Left cardiac atrium (tissue), 4 donors: ENCODE measurements around the gene ADTRP. TPM values are rescaled to one million over a fixed set of nuclear protein-coding genes. Genes with fewer than 3 reads are reported as not detected.
"Not testable (repeated sequence)": the region's sequence is repeated elsewhere in the genome, so short reads cannot be mapped to it uniquely, and the experiment has no call there.

ENCODE experiments used
- ATAC-seq, 2 donors: fragments of 200-7000 bp; cut with Tn5 transposase; one replicate each; pipeline ENCODE4 v1.9.1; 2020; ENCODE audit warnings: mild to moderate bottlenecking in 2 of 2, moderate library complexity in 2 of 2
- DNase-seq: peaks from one replicate; pipeline ENCODE4 v3.0.0-alpha.2; 2020
- intact Hi-C, 2 donors: fragments of 100-400 bp; cut with DNase I; formaldehyde crosslinking; loops; one replicate each; pipeline versions ENCODE4 v1.14.1 to v1.15.1; 2022 to 2023
- total RNA-seq, 2 donors: library from RNA; stranded (reverse); fragmentation: NEBNext Ultra II Directional; extraction: Animal tissue kit (Norgen Biotek cat#: 25700); gene quantifications; one replicate each; pipeline ENCODE4 v1.2.1, GENCODE V29; 2021
- donor health status: DM: no; HTN: yes; CAD: no.
- donor health status: DM: no; HTN: yes; CAD: no; lungs with severe emphysema.
- donor health status: DM: yes; HTN: yes; CAD: no.
- donor health status: Dilated cardiomyopathy.

Gene ADTRP
- total RNA-seq, 2 donors from 2014 or later, result 0.18 to 0.21 TPM

DNA sequence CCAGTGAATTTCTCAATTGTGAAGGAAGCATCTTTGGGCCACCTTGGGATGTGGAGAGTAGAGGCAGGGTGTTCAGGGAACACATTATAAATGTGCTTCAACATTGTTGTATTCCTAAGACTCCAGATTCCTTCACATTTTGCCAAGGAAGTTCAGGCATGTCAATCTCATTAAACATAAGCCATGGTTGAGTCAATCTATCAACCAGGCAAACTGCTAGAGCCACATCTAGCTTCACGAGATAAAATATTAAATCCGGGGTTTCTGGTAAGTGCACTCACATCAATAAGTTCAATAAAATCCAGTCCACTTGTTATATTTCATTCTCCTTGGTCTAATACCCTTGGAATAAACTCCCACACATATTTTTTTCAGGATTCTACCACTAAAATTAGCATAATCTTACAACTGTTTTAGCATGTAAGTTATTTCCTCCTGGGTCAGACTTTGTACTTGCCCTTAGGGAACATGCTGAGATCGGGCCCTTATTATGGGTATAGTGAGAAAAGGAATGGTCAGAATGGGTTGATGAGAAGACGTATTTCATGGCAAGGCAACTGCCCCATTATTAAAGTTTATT is 93.6 kb downstream of the ADTRP start:
- ATAC-seq (no peak), DNase-seq (no peak)
- intact Hi-C loops, result no loop called here

DNA sequence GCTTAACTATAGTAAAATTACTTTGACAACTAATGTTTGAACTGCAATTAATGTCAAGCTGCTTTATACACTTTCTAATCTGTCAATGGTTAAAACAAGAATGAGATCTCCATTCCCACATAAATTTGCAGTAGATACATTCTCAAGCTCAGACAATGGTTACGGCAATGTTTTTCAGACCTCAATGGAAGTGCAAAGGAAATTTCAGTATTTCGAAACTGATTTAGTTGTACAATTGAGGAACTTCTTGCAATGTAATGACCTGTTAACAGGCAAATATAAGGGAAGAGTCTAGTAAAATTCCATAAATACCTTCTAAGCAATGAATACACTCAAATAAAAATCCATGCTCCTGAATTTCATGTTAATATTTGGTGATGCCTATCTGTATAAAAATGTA is 94.7 kb downstream of the ADTRP start:
- ATAC-seq (no peak), DNase-seq (no peak)
- intact Hi-C loops, result no loop called here

DNA sequence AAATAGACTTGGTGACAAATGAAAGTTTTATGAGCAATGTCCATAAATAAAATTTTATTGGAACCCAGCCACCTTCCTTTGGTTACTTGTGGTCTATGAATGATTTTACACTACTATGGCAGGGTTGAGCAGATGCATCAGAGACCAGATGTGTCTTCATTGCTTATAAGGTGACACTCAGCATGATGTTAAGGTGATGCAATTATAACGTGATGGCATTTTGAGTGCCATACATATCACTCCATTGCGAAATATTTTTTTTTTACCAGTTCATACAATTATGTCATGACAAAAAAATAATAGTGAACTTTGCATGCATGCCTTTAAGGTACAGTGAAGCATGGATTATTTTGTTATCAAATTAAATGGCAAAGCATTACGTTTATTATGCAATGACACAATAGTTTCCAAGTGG is 96.0 kb downstream of the ADTRP start:
- intact Hi-C loops, result no loop called here
- DNase-seq (no peak), ATAC-seq (no peak)

DNA sequence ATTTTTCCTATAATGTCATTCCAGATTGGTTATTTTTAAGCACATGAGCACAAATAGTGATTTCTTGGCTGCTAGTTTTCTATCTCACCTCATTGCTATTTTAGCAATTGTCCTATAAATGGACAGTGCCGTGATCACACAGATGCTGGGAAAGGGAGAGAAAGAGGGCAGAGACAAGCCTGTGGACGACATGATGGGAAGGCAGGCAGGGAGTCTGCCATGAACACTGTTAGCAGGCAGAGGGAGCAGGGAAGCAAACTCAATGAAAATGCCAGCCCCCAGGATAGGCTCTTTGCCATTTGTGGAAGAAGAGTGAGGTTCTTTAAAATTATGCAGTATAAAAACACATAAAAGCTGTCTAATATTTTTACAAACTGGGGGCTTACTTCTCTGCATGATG is 96.8 kb downstream of the ADTRP start:
- no peak for DNase-seq
- peak in 1 of 2 donors; percentile 67 for ATAC-seq
- intact Hi-C loops, result no loop called here

DNA sequence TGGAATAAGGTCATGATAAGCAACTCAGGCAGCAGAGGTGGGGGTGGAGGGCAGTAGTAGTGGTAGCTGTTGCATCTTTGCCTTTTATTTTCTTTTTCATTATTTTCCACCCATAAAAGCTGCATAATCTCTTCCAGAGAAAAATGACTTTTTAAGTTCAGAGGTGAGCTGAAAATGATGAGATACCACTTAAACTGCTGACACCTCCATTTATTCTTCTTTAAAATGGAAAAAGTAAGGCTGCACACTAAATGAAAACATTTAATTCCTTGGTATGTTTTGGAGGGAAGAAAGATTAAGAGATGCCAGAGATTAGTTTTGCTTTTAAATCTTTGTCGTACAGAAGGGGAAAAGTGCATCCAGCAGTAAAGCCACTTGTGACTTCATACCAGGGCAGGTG is 97.2 kb downstream of the ADTRP start:
- DNase-seq, result no peak
- intact Hi-C loops, result no loop called here

DNA sequence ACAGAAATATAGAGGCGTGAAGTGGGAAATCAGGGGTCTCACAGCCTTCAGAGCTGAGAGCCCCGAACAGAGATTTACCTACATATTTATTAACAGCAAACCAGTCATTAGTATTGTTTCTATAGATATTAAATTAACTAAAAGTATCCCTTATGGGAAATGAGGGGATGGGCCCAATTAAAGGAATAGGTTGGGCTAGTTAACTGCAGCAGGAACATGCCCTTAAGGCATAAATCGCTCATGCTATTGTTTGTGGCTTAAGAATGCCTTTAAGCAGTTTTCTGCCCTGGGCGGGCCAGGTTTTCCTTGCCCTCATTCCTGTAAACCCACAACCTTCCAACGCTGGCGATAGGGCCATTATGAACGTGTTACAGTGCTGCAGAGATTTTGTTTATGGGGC is 98.1 kb downstream of the ADTRP start:
- DNase-seq, ATAC-seq, intact Hi-C loops: not testable (repeated sequence)

More for the DNA sequence above, 97.2 kb downstream of the ADTRP start:
- ATAC-seq, result no peak

DNA sequence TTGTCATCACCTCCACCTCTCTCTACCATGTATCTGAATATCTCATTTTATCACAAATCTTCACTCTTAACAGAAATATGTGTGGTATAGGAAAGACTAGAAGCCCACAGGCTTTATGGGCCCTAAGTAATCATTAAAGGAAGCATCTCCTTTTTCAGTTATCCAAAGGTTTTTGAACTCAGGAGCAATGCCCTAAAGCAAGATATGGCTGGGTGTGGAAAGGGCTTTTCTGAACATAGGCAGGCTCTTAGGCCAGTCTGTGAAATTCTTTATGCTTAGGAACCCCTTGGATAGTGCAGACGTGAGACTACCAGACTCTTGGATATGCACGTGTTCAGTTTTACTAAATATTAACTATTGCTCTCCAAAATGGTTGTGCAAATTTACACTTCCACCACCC is 99.5 kb downstream of the ADTRP start:
- intact Hi-C loops, result no loop called here
- ATAC-seq (no peak), DNase-seq (no peak)

DNA sequence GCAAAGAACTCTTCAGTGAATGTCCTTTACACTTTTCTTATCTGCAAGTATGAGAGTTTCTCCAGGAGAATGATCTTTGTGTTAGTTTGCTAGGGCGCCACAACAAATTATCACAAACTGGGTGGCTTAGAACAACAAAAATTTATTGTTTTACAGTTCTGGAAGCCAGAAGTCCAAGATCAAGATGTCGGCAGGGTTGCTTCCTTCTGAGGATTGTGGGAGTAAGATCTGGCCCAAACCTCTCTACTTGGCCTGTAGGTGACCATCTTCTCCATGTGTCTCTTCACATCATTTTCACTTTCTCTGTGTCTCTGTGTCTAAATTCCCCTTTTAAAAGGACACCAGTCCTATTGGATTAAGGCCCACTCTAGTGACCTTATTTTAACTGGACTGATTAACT is 103.0 kb downstream of the ADTRP start:
- DNase-seq, result no peak
- no peak for ATAC-seq
- intact Hi-C loops, result no loop called here

DNA sequence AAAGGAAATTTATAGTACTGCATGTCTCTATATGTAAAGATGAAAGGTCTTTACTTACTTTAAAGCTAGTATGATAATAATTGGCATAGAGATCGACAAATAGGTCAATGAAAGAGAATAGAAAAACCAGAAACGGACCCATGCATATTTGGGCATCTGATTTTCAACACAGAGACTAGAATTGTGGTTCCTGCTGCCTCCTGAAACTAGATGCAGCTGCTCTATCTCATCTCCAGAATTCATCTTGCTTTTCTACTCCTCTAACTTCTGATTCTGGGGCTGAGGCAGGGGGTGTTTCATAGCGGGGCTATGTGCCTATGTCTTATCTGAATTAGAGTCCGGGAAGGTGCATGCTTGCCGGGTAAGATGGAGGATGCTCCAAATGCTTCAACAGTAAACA is 105.9 kb downstream of the ADTRP start:
- intact Hi-C loops, result no loop called here
- ATAC-seq (no peak), DNase-seq (no peak)

DNA sequence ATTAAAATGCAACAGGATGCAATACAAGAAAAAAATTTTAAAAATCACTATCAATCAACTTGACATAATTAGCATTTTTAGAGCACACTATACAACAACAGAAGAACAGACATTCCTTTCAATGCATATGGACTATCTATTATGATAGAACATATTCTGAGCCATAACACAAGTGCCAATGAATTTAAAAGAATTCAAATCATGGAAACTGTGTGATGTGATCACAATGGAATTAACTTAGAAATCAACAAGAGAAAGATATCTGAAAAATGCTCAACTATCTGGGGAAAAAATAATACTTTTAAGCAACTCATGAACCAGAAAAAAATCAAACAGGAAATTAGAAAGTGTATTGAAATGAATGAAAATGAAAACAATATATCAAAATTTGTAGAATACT is 106.3 kb downstream of the ADTRP start:
- intact Hi-C loops, result no loop called here
- ATAC-seq, result no peak

DNA sequence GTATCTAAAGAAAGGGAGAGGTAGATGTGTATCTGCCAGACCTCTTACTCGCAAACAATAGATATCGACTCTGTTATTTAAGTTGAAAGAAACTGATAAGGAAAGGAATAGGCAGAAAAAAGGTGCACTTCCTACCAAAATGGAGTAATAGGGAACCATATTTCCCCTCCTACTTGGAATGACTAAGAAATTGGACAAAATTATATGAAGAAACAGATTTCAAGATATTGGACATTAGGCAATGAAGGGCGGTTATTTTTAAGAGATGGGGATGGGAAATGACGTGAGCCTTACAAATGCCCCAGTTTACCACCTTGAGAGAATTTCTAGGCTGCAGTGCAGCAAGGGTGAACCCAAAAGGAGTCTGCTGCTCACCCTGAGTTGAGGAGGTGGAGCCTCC is 108.9 kb downstream of the ADTRP start:
- no peak for DNase-seq

More for the DNA sequence above, 106.3 kb downstream of the ADTRP start:
- DNase-seq, result no peak

DNA sequence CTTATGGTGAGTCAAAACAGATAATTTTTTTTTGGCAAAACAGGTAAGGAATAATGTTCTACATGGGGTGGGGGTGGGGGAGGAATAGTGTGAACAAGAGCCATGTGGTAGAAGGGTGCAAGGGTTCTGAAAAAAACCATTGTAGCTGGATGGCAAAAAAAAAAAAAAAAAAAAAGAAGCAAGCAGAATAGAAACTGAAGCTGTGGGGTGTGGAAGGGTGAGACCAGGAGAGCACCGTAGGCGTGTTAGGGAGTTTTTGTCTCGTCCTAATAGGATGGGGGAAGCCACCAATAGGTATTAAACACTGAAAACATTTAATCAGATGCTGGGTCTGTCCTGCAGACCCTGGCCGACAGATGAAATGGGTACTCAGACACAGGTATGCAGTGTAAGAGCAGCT is 110.1 kb downstream of the ADTRP start:
- intact Hi-C loops, result no loop called here
- ATAC-seq (no peak), DNase-seq (no peak)

More for the DNA sequence above, 108.9 kb downstream of the ADTRP start:
- no peak for ATAC-seq
- intact Hi-C loops, result no loop called here

DNA sequence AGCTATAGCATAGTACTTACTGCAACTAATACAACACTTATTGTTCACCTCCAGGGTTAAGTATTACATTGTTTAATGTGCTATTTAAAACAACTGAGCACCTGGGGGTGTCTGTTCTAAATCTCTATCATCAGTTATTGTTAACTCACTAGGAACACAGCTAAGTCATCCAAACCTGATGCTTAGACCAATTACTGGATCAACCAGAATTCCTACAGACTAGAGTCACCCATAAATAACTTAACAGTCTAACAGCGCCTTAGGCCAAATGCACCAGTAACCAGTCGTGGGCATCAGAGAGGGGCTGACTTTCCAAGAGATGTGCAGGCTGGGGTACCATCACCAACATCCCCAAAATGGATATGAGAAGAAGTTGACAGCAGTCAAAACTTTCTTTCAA is 110.7 kb downstream of the ADTRP start:
- DNase-seq, result no peak
- intact Hi-C loops, result no loop called here
- ATAC-seq, result no peak

DNA sequence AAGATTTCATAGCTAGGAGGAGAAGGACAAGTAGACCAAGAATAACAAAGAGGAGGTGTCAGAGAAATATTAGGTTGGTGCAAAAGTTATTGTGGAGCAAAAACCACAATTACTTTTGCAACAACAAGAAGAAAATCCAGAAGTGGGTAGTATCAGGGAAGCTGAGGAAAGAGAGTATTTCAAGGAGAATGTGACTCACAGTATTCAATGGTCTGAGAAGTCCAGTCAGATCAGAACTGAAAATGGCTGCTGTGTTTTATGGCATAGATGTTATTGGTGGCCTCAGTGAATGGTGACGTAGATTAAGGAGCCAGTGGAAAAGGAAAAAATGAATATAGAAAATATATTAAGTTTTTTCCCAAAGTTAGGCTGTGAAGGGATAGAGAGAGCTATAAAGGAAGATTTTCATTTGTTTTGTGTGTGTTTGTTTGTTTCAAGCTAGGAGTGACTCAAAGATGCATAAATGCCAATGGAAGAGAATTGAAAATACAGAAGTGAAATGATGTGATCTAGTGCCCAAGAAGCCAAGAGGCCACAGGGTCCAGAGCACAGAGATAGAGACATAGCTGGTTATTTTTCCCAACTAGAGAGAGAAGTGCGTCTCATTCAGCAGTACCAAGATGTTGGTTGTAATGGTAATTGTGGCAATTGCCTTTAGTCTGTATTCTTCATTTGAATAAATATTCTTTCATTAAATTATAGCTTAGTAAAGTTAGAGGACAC is 112.8 kb downstream of the ADTRP start:
- DNase-seq (no peak), ATAC-seq (no peak)
- intact Hi-C loops, result no loop called here

Other genes with a start within 250 kb of the ADTRP start
- gene TMEM170B, start 241.1 kb downstream of the ADTRP start, total RNA-seq, result 1 to 10 TPM; 5.6 to 5.7 TPM
- gene HIVEP1, start 233.5 kb upstream of the ADTRP start, total RNA-seq, result 10 to 100 TPM; 14.3 to 18.0 TPM